ENCODE measurements around the gene MS4A6A. TPM values are rescaled to one million over a fixed set of nuclear protein-coding genes. Genes with fewer than 3 reads are reported as not detected.

The MS4A6A gene
- total and polyA plus RNA-seq, 9 of the 15 experiments (the other 6 are each of a cell fraction or from before 2014, with no cell fraction given) = 0.57 to 9.5 (median 4.2) TPM

- no peak for TF ChIP-seq FOXJ2 (tag; IDR thresholded peaks at IDR 0.05)
- TF ChIP-seq SMAD4 (CRISPR knock-in tag; conservative IDR thresholded peaks at IDR 0.05) = peak; percentile 58; the same call in 1 of the 2 replicates
- TF ChIP-seq DEAF1 (CRISPR knock-in tag; IDR thresholded peaks at IDR 0.05) = no peak
- 0 out of 2 replicates have a peak, but pooled peaks have one; percentile 37 for TF ChIP-seq IRF9 (tag; IDR thresholded peaks at IDR 0.05)
- no peak for TF ChIP-seq FUS (optimal IDR thresholded peaks at IDR 0.05; ENCODE audit: low read depth, low read length)
- peak; percentile 17; the same call in 1 of the 2 replicates for TF ChIP-seq CXXC5 (CRISPR knock-in tag; IDR thresholded peaks at IDR 0.05)
- 0 out of 2 replicates have a peak, but pooled peaks have one; percentile 2 for TF ChIP-seq DPF2 (IDR thresholded peaks at IDR 0.05)
- TF ChIP-seq ZNF589 (CRISPR knock-in tag; IDR thresholded peaks at IDR 0.05; ENCODE audit: low read depth) = no peak
- no peak for TF ChIP-seq ZSCAN29 (IDR thresholded peaks at IDR 0.05)
- TF ChIP-seq ID3 (CRISPR knock-in tag; IDR thresholded peaks at IDR 0.05) = no peak
- 0 out of 2 replicates have a peak, but pooled peaks have one; percentile 43 for TF ChIP-seq ID3 (tag; IDR thresholded peaks at IDR 0.05)
- TF ChIP-seq C11orf30 (IDR thresholded peaks at IDR 0.05; ENCODE audit: low read depth) = no peak
- no peak for TF ChIP-seq CREB3 (tag; conservative IDR thresholded peaks at IDR 0.05; ENCODE audit: low read depth)
- peak; percentile 50 for TF ChIP-seq ZNF644 (tag; IDR thresholded peaks at IDR 0.05; ENCODE audit: low read depth)
Measured at GRCh38 chr11:60194511-60194910, 11.6 kb upstream of the MS4A6A start (continued).

Data from K562 (cell line).